H1 (cell line): Measurements from ENCODE around the gene NFKBIL1. TPM values are rescaled to one million over a fixed set of nuclear protein-coding genes. Genes with fewer than 3 reads are reported as not detected.

Source experiments
- CREB1 ChIP-seq: IDR thresholded peaks from 2 replicates; pipeline ENCODE4 v1.6.1; 2012; ENCODE audit warnings: inconsistent platforms
- KDM4A ChIP-seq: IDR thresholded peaks from one replicate; pipeline ENCODE4 v1.7.1; 2012; ENCODE audit warnings: low read depth, mild to moderate bottlenecking, moderate library complexity, low read length, inconsistent platforms; ENCODE audit not compliant: severe bottlenecking
- POU5F1 ChIP-seq: IDR thresholded peaks from 2 replicates; pipeline ENCODE4 v1.6.1; 2011; ENCODE audit warnings: low read depth, mild to moderate bottlenecking, low read length, moderate library complexity
- SAP30 ChIP-seq: fragments of 300-600 bp; sonication (generic); IDR thresholded peaks from 2 replicates; pipeline ENCODE4 v1.7.1; 2012; ENCODE audit warnings: low read length, moderate library complexity, mild to moderate bottlenecking, inconsistent platforms; ENCODE audit not compliant: insufficient read depth, insufficient replicate concordance
- TAF7 ChIP-seq: optimal IDR thresholded peaks from 2 replicates; pipeline ENCODE3; 2011; ENCODE audit warnings: low read depth, mild to moderate bottlenecking, inconsistent platforms, low read length, moderate library complexity, borderline replicate concordance
- polyA plus RNA-seq, 7 experiments: library from polyadenylated mRNA; depleted of rRNA in 3 of 7; stranded (reverse) in 5 of 7; unstranded in 2 of 7; fragments of >200 nt in 5 of 7; fragments of 200-250 nt in 2 of 7; gene quantifications; 1 replicate in 5 of 7; 2 replicates in 1 of 7; 4 replicates in 1 of 7; pipeline versions ENCODE4 v1.2.1 to v1.2.3, GENCODE V29; 2011 to 2013; ENCODE audit warnings: missing spikeins in 2 of 7, mixed read lengths in 2 of 7
- total RNA-seq: library from RNA; stranded (reverse); fragmentation: NEBNext Ultra II Directional; extraction: Animal tissue kit (Norgen Biotek cat#: 25700); gene quantifications from 2 replicates; pipeline ENCODE4 v1.2.1, GENCODE V29; 2021

NFKBIL1 gene
- total and polyA plus RNA-seq, 2 of the 8 experiments (the other 6 are each of a cell fraction or from before 2014, with no cell fraction given) = 7.5 to 11.2 TPM

- TF ChIP-seq KDM4A (no peak), POU5F1 (no peak), CREB1 (no peak), SAP30 (no peak), TAF7 (no peak)
Observed at GRCh38 chr6:31592396-31592771, 45.0 kb downstream of the NFKBIL1 start (continued).
